Astrocyte (in vitro differentiated cells and primary cell): Measurements from ENCODE around the gene KRT36. TPM values are rescaled to one million over a fixed set of nuclear protein-coding genes. Genes with fewer than 3 reads are reported as not detected.

Source experiments
- DNase-seq: peaks from one replicate; pipeline ENCODE4 v3.0.0-alpha.2; 2010; ENCODE audit warnings: low read depth
- FAIRE-seq: peaks from 2 replicates; lab custom pipeline; 2011; peaks lifted over from hg19 to GRCh38; lab: Jason Lieb, UNC
- H2AFZ ChIP-seq: 2 replicates; pipeline ENCODE4 v1.6.0; 2012; ENCODE audit warnings: low read depth, low read length, inconsistent platforms
- H3K27ac ChIP-seq: 2 replicates; pipeline ENCODE4 v1.5.1; 2011; ENCODE audit warnings: low read depth, low read length, inconsistent platforms
- H3K27me3 ChIP-seq: 2 replicates; pipeline ENCODE4 v1.6.0; 2011; ENCODE audit warnings: low read length, inconsistent platforms; ENCODE audit not compliant: insufficient read depth
- H3K36me3 ChIP-seq: 2 replicates; pipeline ENCODE4 v1.5.1; 2011; ENCODE audit warnings: low read length, inconsistent platforms; ENCODE audit not compliant: insufficient read depth
- H3K4me1 ChIP-seq: 2 replicates; pipeline ENCODE4 v1.5.1; 2011; ENCODE audit warnings: low read length, inconsistent platforms; ENCODE audit not compliant: insufficient read depth
- H3K4me2 ChIP-seq: 2 replicates; pipeline ENCODE4 v1.6.0; 2012; ENCODE audit warnings: low read length, inconsistent platforms
- H3K4me3 ChIP-seq: 2 replicates; pipeline ENCODE4 v1.5.1; 2011; ENCODE audit warnings: low read depth, mild to moderate bottlenecking, low read length, inconsistent platforms; ENCODE audit not compliant: insufficient read depth
- H3K79me2 ChIP-seq: 2 replicates; pipeline ENCODE4 v1.6.0; 2012; ENCODE audit warnings: mild to moderate bottlenecking, low read length, inconsistent platforms; ENCODE audit not compliant: insufficient read depth
- H3K9ac ChIP-seq: 2 replicates; pipeline ENCODE4 v1.6.0; 2012; ENCODE audit warnings: mild to moderate bottlenecking, low read length, inconsistent platforms
- H3K9me3 ChIP-seq: 2 replicates; pipeline ENCODE4 v1.5.1; 2012; ENCODE audit warnings: low read depth, mild to moderate bottlenecking, low read length, inconsistent platforms; ENCODE audit not compliant: insufficient read depth
- H4K20me1 ChIP-seq: 2 replicates; pipeline ENCODE4 v1.6.0; 2012; ENCODE audit warnings: low read length, inconsistent platforms; ENCODE audit not compliant: insufficient read depth
- H3K27ac Mint-ChIP-seq: one replicate; pipeline ENCODE4 v1.8.0; 2021; ENCODE audit warnings: mild to moderate bottlenecking, mixed read lengths; ENCODE audit not compliant: unreplicated experiment
- H3K27me3 Mint-ChIP-seq: one replicate; pipeline ENCODE4 v1.8.0; 2021; ENCODE audit warnings: low read depth, mixed read lengths; ENCODE audit not compliant: unreplicated experiment
- H3K36me3 Mint-ChIP-seq: one replicate; pipeline ENCODE4 v1.8.0; 2021; ENCODE audit warnings: low read depth, mixed read lengths; ENCODE audit not compliant: unreplicated experiment
- H3K4me1 Mint-ChIP-seq: one replicate; pipeline ENCODE4 v1.8.0; 2021; ENCODE audit warnings: low read depth, mixed read lengths; ENCODE audit not compliant: unreplicated experiment
- H3K4me3 Mint-ChIP-seq: one replicate; pipeline ENCODE4 v1.8.0; 2021; ENCODE audit warnings: mild to moderate bottlenecking, moderate library complexity, mixed read lengths; ENCODE audit not compliant: unreplicated experiment
- H3K9me3 Mint-ChIP-seq: one replicate; pipeline ENCODE4 v1.8.0; 2021; ENCODE audit warnings: mild to moderate bottlenecking, mixed read lengths; ENCODE audit not compliant: unreplicated experiment
- EZH2 ChIP-seq: IDR thresholded peaks from 2 replicates; pipeline ENCODE4 v1.6.1; 2012; ENCODE audit warnings: mild to moderate bottlenecking, low read length, inconsistent platforms; ENCODE audit not compliant: insufficient read depth
- total RNA-seq: library from RNA; stranded (reverse); gene quantifications from 2 replicates; pipeline ENCODE4 v1.2.1, GENCODE V29; 2021
- TF ChIP-seq, protein P1 (sequence below): IDR thresholded peaks from 2 replicates; pipeline ENCODE4 v1.5.1; 2011; ENCODE audit warnings: low read depth, mild to moderate bottlenecking, inconsistent platforms, low read length, moderate library complexity; ENCODE audit not compliant: insufficient read depth

KRT36 gene
- total RNA-seq, 1 donor from 2014 or later = not detected

DNA sequence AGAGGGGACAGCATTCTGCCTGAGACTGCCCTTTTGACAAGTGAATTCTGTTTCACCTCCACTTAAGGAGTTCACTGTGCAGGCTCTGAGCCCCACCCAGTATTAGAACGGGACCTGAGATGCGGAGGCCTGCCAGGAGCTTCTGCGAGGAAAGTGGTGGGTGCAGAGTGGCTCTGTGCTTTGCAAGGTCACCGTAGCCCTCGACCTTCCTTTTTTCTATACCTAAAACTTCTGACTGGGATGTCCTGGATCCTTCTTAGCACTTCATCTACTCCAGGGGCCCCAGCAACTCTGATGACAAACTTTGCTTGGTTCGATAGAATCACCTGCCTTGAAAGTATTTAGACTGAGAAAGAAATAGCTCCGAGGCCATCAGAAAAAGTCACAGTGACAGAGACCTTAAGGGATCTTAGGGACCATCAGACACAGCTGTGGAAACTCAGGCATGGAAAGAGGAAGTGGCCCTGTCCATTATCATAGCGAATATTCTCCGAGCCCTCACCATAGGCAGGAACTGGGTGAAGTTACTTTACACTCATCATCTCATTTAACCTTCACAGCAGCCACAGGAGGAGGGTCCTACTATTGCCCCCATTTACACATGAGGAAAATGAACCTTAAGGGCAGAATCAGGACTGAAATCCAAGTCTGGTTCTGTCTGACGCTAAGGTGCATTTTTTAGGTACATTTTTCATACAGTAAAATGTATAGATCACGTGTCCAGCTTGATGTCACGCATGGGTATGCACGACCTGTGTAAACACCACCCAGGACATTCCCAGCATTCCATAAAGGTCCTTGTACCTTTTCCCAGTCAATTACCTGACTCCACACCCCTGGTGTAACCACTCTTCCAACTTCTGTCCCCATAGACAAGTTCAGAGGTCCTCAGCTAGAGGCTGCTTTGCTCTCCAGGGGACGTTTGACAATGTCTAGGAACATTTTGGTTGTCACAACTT lies 16.4 kb upstream of the KRT36 start:
- DNase-seq (no peak), FAIRE-seq (no peak)
- Mint-ChIP-seq H3K9me3 (no peaks in the 10 kb centered on the region), H3K4me3 (no peak overlapping the region), H3K4me1 (no peaks in the 10 kb centered on the region), H3K27ac (no peak overlapping the region), H3K27me3 (peaks cover 29% of the 10 kb centered on the region), H3K36me3 (peaks cover 2% of the 10 kb centered on the region)
- H3K4me2 ChIP-seq = no peak overlapping the region
- no peaks in the 10 kb centered on the region for H3K4me1 ChIP-seq
- H2AFZ ChIP-seq = no peak overlapping the region
- TF ChIP-seq, protein P1, sequence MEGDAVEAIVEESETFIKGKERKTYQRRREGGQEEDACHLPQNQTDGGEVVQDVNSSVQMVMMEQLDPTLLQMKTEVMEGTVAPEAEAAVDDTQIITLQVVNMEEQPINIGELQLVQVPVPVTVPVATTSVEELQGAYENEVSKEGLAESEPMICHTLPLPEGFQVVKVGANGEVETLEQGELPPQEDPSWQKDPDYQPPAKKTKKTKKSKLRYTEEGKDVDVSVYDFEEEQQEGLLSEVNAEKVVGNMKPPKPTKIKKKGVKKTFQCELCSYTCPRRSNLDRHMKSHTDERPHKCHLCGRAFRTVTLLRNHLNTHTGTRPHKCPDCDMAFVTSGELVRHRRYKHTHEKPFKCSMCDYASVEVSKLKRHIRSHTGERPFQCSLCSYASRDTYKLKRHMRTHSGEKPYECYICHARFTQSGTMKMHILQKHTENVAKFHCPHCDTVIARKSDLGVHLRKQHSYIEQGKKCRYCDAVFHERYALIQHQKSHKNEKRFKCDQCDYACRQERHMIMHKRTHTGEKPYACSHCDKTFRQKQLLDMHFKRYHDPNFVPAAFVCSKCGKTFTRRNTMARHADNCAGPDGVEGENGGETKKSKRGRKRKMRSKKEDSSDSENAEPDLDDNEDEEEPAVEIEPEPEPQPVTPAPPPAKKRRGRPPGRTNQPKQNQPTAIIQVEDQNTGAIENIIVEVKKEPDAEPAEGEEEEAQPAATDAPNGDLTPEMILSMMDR = no peak
- TF ChIP-seq EZH2 = no peak
- no peak overlapping the region for H3K4me3 ChIP-seq
- H4K20me1 ChIP-seq = no peaks in the 10 kb centered on the region
- H3K27ac ChIP-seq = no peak overlapping the region
- no peaks in the 10 kb centered on the region for H3K27me3 ChIP-seq
- H3K9me3 ChIP-seq = no peaks in the 10 kb centered on the region
- H3K9ac ChIP-seq = no peak overlapping the region
- no peaks in the 10 kb centered on the region for H3K36me3 ChIP-seq
- no peaks in the 10 kb centered on the region for H3K79me2 ChIP-seq

DNA sequence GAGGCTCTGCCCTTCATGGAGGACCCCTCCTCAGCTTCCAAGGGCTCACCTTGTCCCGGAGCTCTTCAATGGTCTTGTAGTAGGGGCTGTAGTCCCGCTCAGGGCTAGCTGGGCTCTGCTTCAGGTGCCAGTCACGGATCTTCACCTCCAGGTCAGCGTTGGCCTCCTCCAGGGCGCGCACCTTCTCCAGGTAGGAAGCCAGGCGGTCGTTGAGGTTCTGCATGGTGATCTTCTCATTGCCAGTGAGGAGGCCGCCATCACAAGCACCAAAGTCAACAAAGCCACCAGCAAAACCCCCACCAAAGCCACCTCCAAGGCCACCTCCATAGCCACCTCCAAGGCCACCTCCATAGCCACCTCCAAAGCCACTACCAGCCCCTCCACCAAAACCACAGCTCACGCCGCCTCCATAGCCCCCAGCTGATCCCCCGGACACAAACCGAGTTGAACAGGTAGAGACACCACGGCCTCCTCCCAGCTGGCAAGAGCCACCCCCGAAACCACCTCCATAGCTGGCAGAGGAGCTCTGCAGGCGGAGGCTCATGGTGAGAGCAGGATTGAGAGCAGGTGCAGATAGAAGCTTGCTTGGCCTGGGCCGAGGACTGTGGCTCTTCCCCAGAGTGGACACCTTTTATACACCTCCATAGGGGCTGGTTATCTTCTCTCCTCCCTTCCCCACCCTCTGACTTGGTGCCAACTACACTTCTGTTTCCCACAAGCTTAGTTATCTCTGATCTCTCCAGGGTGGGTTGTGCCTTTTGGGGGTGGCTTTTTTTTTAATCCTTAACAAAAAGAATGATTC lies 15.5 kb upstream of the KRT36 start, which contains the start of gene KRT13:
Gene KRT13, minus strand, starts transcription at position 606 of the 802 bp plus-strand sequence. Its CDS starts 62 bp downstream, at position 544.
- H3K27ac ChIP-seq = no peak within 1 kb of the TSS
- peaks cover 26% of the 10 kb centered on the region for H3K27me3 Mint-ChIP-seq
- H2AFZ ChIP-seq = no peak within 1 kb of the TSS

More for the DNA sequence above, 15.5 kb upstream of the KRT36 start, which contains the start of gene KRT13:
- peaks cover 3% of the 10 kb centered on the region for H3K4me1 ChIP-seq
- TF ChIP-seq, protein P1 = no peak
- no peak for TF ChIP-seq EZH2
- H3K9me3 Mint-ChIP-seq = no peaks in the 10 kb centered on the region
- DNase-seq (no peak), FAIRE-seq (no peak)
- no peaks in the 10 kb centered on the region for H3K79me2 ChIP-seq
- no peak within 1 kb of the TSS for H3K27ac Mint-ChIP-seq
- no peak within 1 kb of the TSS for H3K9ac ChIP-seq
- no peaks in the 10 kb centered on the region for H4K20me1 ChIP-seq
- H3K27me3 ChIP-seq = no peaks in the 10 kb centered on the region
- no peak within 1 kb of the TSS for H3K4me3 ChIP-seq
- H3K4me1 Mint-ChIP-seq = peaks cover under 1% of the 10 kb centered on the region
- H3K36me3 Mint-ChIP-seq = peaks cover 2% of the 10 kb centered on the region
- H3K9me3 ChIP-seq = no peaks in the 10 kb centered on the region
- H3K4me2 ChIP-seq = no peak within 1 kb of the TSS
- no peak within 1 kb of the TSS for H3K4me3 Mint-ChIP-seq
- H3K36me3 ChIP-seq = no peaks in the 10 kb centered on the region
